RWPE2 (cell line): ENCODE data around the gene HDAC3.

Experiments
- ATAC-seq: fragments of 200-7000 bp; cut with Tn5 transposase; 3 replicates; pipeline ENCODE4 v1.9.1; 2021; ENCODE audit warnings: low read depth
- DNase-seq: peaks from one replicate; pipeline ENCODE4 v3.0.0-alpha.2; 2020; ENCODE audit warnings: low spot score
- H3K27ac ChIP-seq: fragments of 450-650 bp; 2 replicates; pipeline ENCODE4 v1.5.1; 2017; ENCODE audit warnings: mild to moderate bottlenecking; ENCODE audit not compliant: poor library complexity, severe bottlenecking
- H3K27me3 ChIP-seq: fragments of 250-450 bp; sonication (Bioruptor Pico); 2 replicates; pipeline ENCODE4 v1.5.1; 2021; ENCODE audit warnings: mild to moderate bottlenecking, moderate library complexity; ENCODE audit not compliant: insufficient read depth, poor library complexity, severe bottlenecking
- H3K36me3 ChIP-seq: fragments of 250-450 bp; sonication (Bioruptor Pico); 2 replicates; pipeline ENCODE4 v1.5.1; 2020; ENCODE audit warnings: low read depth, mild to moderate bottlenecking, moderate library complexity
- H3K4me1 ChIP-seq: fragments of 250-450 bp; sonication (Bioruptor Pico); 2 replicates; pipeline ENCODE4 v1.5.1; 2021; ENCODE audit warnings: mild to moderate bottlenecking, moderate library complexity; ENCODE audit not compliant: insufficient read depth, poor library complexity, severe bottlenecking
- H3K4me3 ChIP-seq: fragments of 250-450 bp; sonication (Bioruptor Pico); 2 replicates; pipeline ENCODE4 v1.5.1; 2021; ENCODE audit warnings: mild to moderate bottlenecking, moderate library complexity; ENCODE audit not compliant: severe bottlenecking
- H3K9me3 ChIP-seq: fragments of 250-450 bp; sonication (Bioruptor Pico); 2 replicates; pipeline ENCODE4 v1.5.1; 2021; ENCODE audit warnings: mild to moderate bottlenecking, moderate library complexity; ENCODE audit not compliant: severe bottlenecking
- CTCF ChIP-seq: fragments of 450-650 bp; IDR thresholded peaks from one replicate; pipeline ENCODE4 v1.5.1; 2017; ENCODE audit warnings: mild to moderate bottlenecking, moderate library complexity; ENCODE audit not compliant: poor library complexity, severe bottlenecking

The HDAC3 gene

GRCh38 chr5:141674747-141675146 is 38.1 kb upstream of the HDAC3 start:
- no peaks in the 10 kb centered on the region for H3K9me3 ChIP-seq
- H3K4me1 ChIP-seq, result no peaks in the 10 kb centered on the region
- ATAC-seq, result no peak
- no peak overlapping the region for H3K4me3 ChIP-seq
- H3K27me3 ChIP-seq, result no peaks in the 10 kb centered on the region
- H3K36me3 ChIP-seq, result peaks cover 51% of the 10 kb centered on the region
- H3K27ac ChIP-seq, result no peak overlapping the region
- no peak for TF ChIP-seq CTCF
- no peak for DNase-seq

GRCh38 chr5:141672841-141673813 is 36.5 kb upstream of the HDAC3 start:
- DNase-seq (no peak), ATAC-seq (no peak)
- Histone ChIP-seq H3K4me1 (no peaks in the 10 kb centered on the region), H3K36me3 (peaks cover 49% of the 10 kb centered on the region), H3K27me3 (no peaks in the 10 kb centered on the region), H3K27ac (no peak overlapping the region), H3K9me3 (no peaks in the 10 kb centered on the region), H3K4me3 (no peak overlapping the region)
- TF ChIP-seq CTCF, result no peak

- peaks cover 43% of the 10 kb centered on the region for H3K36me3 ChIP-seq
- no peak for TF ChIP-seq CTCF
These were observed 35.6 kb upstream of the HDAC3 start for GRCh38 chr5:141672071-141672840.

GRCh38 chr5:141669520-141669919 is 32.9 kb upstream of the HDAC3 start:
- no peak for DNase-seq
- H3K27ac ChIP-seq, result no peak overlapping the region
- no peak for ATAC-seq
- no peaks in the 10 kb centered on the region for H3K9me3 ChIP-seq
- H3K4me3 ChIP-seq, result no peak overlapping the region
- TF ChIP-seq CTCF, result no peak
- H3K27me3 ChIP-seq, result no peaks in the 10 kb centered on the region
- peaks cover 53% of the 10 kb centered on the region for H3K36me3 ChIP-seq
- no peaks in the 10 kb centered on the region for H3K4me1 ChIP-seq

More at GRCh38 chr5:141672071-141672840, 35.6 kb upstream of the HDAC3 start:
- Histone ChIP-seq H3K4me1 (no peaks in the 10 kb centered on the region), H3K4me3 (no peak overlapping the region), H3K27ac (no peak overlapping the region), H3K27me3 (no peaks in the 10 kb centered on the region), H3K9me3 (no peaks in the 10 kb centered on the region)
- no peak for ATAC-seq
- no peak for DNase-seq
